Astrocyte of the cerebellum (primary cell): ENCODE measurements around the gene STK17B.

Experiments used
- DNase-seq: peaks from one replicate; pipeline ENCODE4 v3.0.0-alpha.2; 2011; ENCODE audit warnings: low read depth
- H3K4me3 ChIP-seq: 2 replicates; pipeline ENCODE4 v1.5.1; 2011; ENCODE audit warnings: mild to moderate bottlenecking, low read depth, low read length, moderate library complexity
- CTCF ChIP-seq: IDR thresholded peaks from 2 replicates; pipeline ENCODE4 v1.5.1; 2012; ENCODE audit warnings: low read length, low read depth, moderate library complexity, mild to moderate bottlenecking; ENCODE audit errors: missing control alignments
- in situ Hi-C: cut with HindIII; loops from 2 replicates; pipeline ENCODE4 v1.10.0; 2017; ENCODE audit warnings: low sequenced_read_pairs

Gene STK17B

GRCh38 chr2:196143730-196144131 lies 27.6 kb downstream of the STK17B start:
- in situ Hi-C loops, result no loop called here
- TF ChIP-seq CTCF, result no peak
- DNase-seq, result no peak

GRCh38 chr2:196142825-196143224 lies 28.6 kb downstream of the STK17B start:
- no peak overlapping the region for H3K4me3 ChIP-seq
- in situ Hi-C loops, result no loop called here
- TF ChIP-seq CTCF, result no peak
- no peak for DNase-seq

More at GRCh38 chr2:196143730-196144131, 27.6 kb downstream of the STK17B start:
- no peak overlapping the region for H3K4me3 ChIP-seq

GRCh38 chr2:196140213-196140612 lies 31.2 kb downstream of the STK17B start:
- H3K4me3 ChIP-seq, result no peak overlapping the region
- no peak for DNase-seq
- in situ Hi-C loops, result no loop called here
- no peak for TF ChIP-seq CTCF

- in situ Hi-C loops, result no loop called here
- peak; percentile 34 for DNase-seq
- H3K4me3 ChIP-seq, result no peak overlapping the region
- TF ChIP-seq CTCF, result no peak
These were observed 34.1 kb downstream of the STK17B start for GRCh38 chr2:196137271-196137670.

GRCh38 chr2:196136151-196136550 lies 35.2 kb downstream of the STK17B start:
- DNase-seq, result no peak
- no peak for TF ChIP-seq CTCF
- in situ Hi-C loops, result no loop called here
- H3K4me3 ChIP-seq, result no peak overlapping the region

GRCh38 chr2:196131949-196132925 lies 39.1 kb downstream of the STK17B start:
- TF ChIP-seq CTCF, result no peak
- in situ Hi-C loops, result loop anchor here (5.0 kb wide), 1 partner anchor 35 kb away; no protein-coding TSS in a partner anchor
- H3K4me3 ChIP-seq, result no peak overlapping the region
- no peak for DNase-seq
